HepG2 (cell line): ENCODE measurements around the gene SLC19A1. TPM values are rescaled to one million over a fixed set of nuclear protein-coding genes. Genes with fewer than 3 reads are reported as not detected.
A peak's percentile ranks its signal among the peaks of the same experiment; 100 is the strongest.

Source experiments
- DPF2 ChIP-seq: sonication (generic); formaldehyde crosslinking; IDR thresholded peaks from 2 replicates; pipeline ENCODE4 v1.4.0; 2020; ENCODE audit warnings: mild to moderate bottlenecking, low read depth, missing genetic modification reagents, borderline replicate concordance
- ERF ChIP-seq: IDR thresholded peaks from 2 replicates; pipeline ENCODE4 v1.6.1; 2018; ENCODE audit warnings: missing biosample characterization, missing genetic modification reagents
- GATAD1 ChIP-seq: IDR thresholded peaks from 2 replicates; pipeline ENCODE4 v1.6.1; 2016; ENCODE audit warnings: missing genetic modification reagents, missing compliant biosample characterization
- HMGXB4 ChIP-seq, 2 experiments: sonication (generic) in 1 of 2; formaldehyde crosslinking in 1 of 2; IDR thresholded peaks; 2 replicates each; pipeline versions ENCODE4 v1.4.0 to v1.6.1; 2018 to 2020; ENCODE audit warnings: missing genetic modification reagents in 2 of 2, borderline replicate concordance in 1 of 2, low read depth in 1 of 2, mild to moderate bottlenecking in 1 of 2, missing biosample characterization in 1 of 2
- MTF2 ChIP-seq: sonication (generic); formaldehyde crosslinking; IDR thresholded peaks from 2 replicates; pipeline ENCODE4 v1.5.0; 2020; ENCODE audit warnings: missing genetic modification reagents, borderline replicate concordance
- PATZ1 ChIP-seq: sonication (generic); formaldehyde crosslinking; IDR thresholded peaks from 2 replicates; pipeline ENCODE4 v1.4.0; 2020; ENCODE audit warnings: missing genetic modification reagents
- POLR2A ChIP-seq, 2 experiments: IDR thresholded peaks; 2 replicates each; pipeline ENCODE4 v1.6.1; 2011; ENCODE audit warnings: low read depth in 2 of 2, low read length in 2 of 2, mild to moderate bottlenecking in 1 of 2, moderate library complexity in 1 of 2; ENCODE audit not compliant: insufficient read depth in 1 of 2
- RARA ChIP-seq: IDR thresholded peaks from 2 replicates; pipeline ENCODE4 v1.6.1; 2016; ENCODE audit warnings: missing genetic modification reagents, missing compliant biosample characterization
- SAP130 ChIP-seq: IDR thresholded peaks from 2 replicates; pipeline ENCODE4 v1.6.1; 2016; ENCODE audit warnings: low read depth
- SCMH1 ChIP-seq: sonication (generic); formaldehyde crosslinking; IDR thresholded peaks from 2 replicates; pipeline ENCODE4 v1.9.0; 2021; ENCODE audit warnings: missing genetic modification reagents, mild to moderate bottlenecking, borderline replicate concordance
- SRSF1 ChIP-seq: fragments of 200-400 bp; formaldehyde crosslinking; optimal IDR thresholded peaks from 2 replicates; pipeline ENCODE3; 2017; ENCODE audit warnings: mild to moderate bottlenecking, low read depth, low read length, moderate library complexity
- TAF1 ChIP-seq: sonication (generic); formaldehyde crosslinking; IDR thresholded peaks from 2 replicates; pipeline ENCODE4 v1.4.0; 2020; ENCODE audit warnings: missing genetic modification reagents
- TOE1 ChIP-seq: sonication (generic); formaldehyde crosslinking; IDR thresholded peaks from 2 replicates; pipeline ENCODE4 v1.4.0; 2020; ENCODE audit warnings: mild to moderate bottlenecking, missing genetic modification reagents
- ZBED4 ChIP-seq: sonication (generic); formaldehyde crosslinking; IDR thresholded peaks from 2 replicates; pipeline ENCODE4 v1.4.0; 2020; ENCODE audit warnings: missing genetic modification reagents, borderline replicate concordance
- ZFP90 ChIP-seq: sonication (generic); formaldehyde crosslinking; IDR thresholded peaks from 2 replicates; pipeline ENCODE4 v1.8.0; 2022; ENCODE audit warnings: missing genetic modification reagents, mild to moderate bottlenecking, inconsistent platforms, borderline replicate concordance
- ZKSCAN5 ChIP-seq: sonication (generic); formaldehyde crosslinking; IDR thresholded peaks from 2 replicates; pipeline ENCODE4 v1.5.1; 2020; ENCODE audit warnings: mild to moderate bottlenecking, missing genetic modification reagents
- ZNF276 ChIP-seq: sonication (generic); formaldehyde crosslinking; IDR thresholded peaks from 2 replicates; pipeline ENCODE4 v1.4.0; 2020; ENCODE audit warnings: mild to moderate bottlenecking, low read depth, missing genetic modification reagents
- ZNF556 ChIP-seq: sonication (generic); formaldehyde crosslinking; IDR thresholded peaks from 2 replicates; pipeline ENCODE4 v1.4.0; 2020; ENCODE audit warnings: mild to moderate bottlenecking, missing genetic modification reagents, borderline replicate concordance
- ZSCAN21 ChIP-seq: sonication (generic); formaldehyde crosslinking; IDR thresholded peaks from 2 replicates; pipeline ENCODE4 v1.8.0; 2022; ENCODE audit warnings: mild to moderate bottlenecking, missing genetic modification reagents, moderate library complexity, borderline replicate concordance
- polyA plus RNA-seq, 8 experiments: library from polyadenylated mRNA; depleted of rRNA in 3 of 8; stranded (reverse) in 7 of 8; unstranded in 1 of 8; fragments of >200 nt; fragmentation: Illumina TruSeq in 4 of 8; extraction: Trizol in 4 of 8; gene quantifications; 2 replicates each; pipeline versions ENCODE4 v1.2.1 to v1.2.3, GENCODE V29; 2011 to 2016; ENCODE audit warnings: low read depth in 4 of 8, missing spikeins in 1 of 8, mixed read lengths in 1 of 8; ENCODE audit not compliant: insufficient read depth in 1 of 8
- total RNA-seq, 5 experiments: library from RNA; depleted of rRNA; stranded (reverse); fragments of >200 nt; fragmentation: Illumina TruSeq; extraction: Trizol; gene quantifications; 2 replicates each; pipeline ENCODE4 v1.2.3, GENCODE V29; 2016; ENCODE audit warnings: low read depth in 1 of 5

SLC19A1 gene
- total and polyA plus RNA-seq, 2 of the 13 experiments (the other 11 are each of a cell fraction or from before 2014, with no cell fraction given) = 21.8 to 23.0 TPM

- 0 out of 2 replicates have a peak, but pooled peaks have one; percentile 18 for TF ChIP-seq ZBED4 (CRISPR knock-in tag)
- peak; percentile 46; the same call in 1 of the 2 replicates for TF ChIP-seq TAF1 (CRISPR knock-in tag)
- no peak for TF ChIP-seq POLR2A (IDR thresholded peaks at IDR 0.05; ENCODE audit: insufficient read depth in 1 of 2, low read depth in 2 of 2, low read length in 2 of 2)
- TF ChIP-seq ZKSCAN5 (CRISPR knock-in tag) = no peak
- TF ChIP-seq TOE1 (CRISPR knock-in tag) = no peak
- TF ChIP-seq ZNF556 (CRISPR knock-in tag) = no peak; the same call in 1 of the 2 replicates
- TF ChIP-seq MTF2 (CRISPR knock-in tag) = no peak; the same call in 1 of the 2 replicates
- TF ChIP-seq SAP130 (CRISPR knock-in tag) = peak; percentile 96
- TF ChIP-seq GATAD1 (CRISPR knock-in tag) = peak; percentile 55
- TF ChIP-seq ZNF276 (CRISPR knock-in tag) = no peak; the same call in 1 of the 2 replicates
- no peak; the same call in 1 of the 2 replicates for TF ChIP-seq ZSCAN21 (CRISPR knock-in tag)
- peak; percentile 56 to 71; a peak in 2 of 4 replicates for TF ChIP-seq HMGXB4 (CRISPR knock-in tag; IDR thresholded peaks at IDR 0.05; ENCODE audit: borderline replicate concordance in 1 of 2, low read depth in 1 of 2)
- peak; percentile 43 for TF ChIP-seq DPF2 (CRISPR knock-in tag)
- peak; percentile 96 for TF ChIP-seq PATZ1
- peak; percentile 99 for TF ChIP-seq RARA (CRISPR knock-in tag)
- peak; percentile 52; the same call in 1 of the 2 replicates for TF ChIP-seq ERF
- no peak for TF ChIP-seq SCMH1
- peak; percentile 30 for TF ChIP-seq SRSF1
- TF ChIP-seq ZFP90 (CRISPR knock-in tag) = no peak
Observed at GRCh38 chr21:45448810-45449657, 93.2 kb downstream of the SLC19A1 start (continued).
